T-helper 1 cell (primary cell): ENCODE data around the gene SLC6A20.

Experiments
- DNase-seq, 5 donors: peaks; one replicate each; pipeline ENCODE4 v3.0.0-alpha.2; 2012 to 2020

SLC6A20 gene

DNA sequence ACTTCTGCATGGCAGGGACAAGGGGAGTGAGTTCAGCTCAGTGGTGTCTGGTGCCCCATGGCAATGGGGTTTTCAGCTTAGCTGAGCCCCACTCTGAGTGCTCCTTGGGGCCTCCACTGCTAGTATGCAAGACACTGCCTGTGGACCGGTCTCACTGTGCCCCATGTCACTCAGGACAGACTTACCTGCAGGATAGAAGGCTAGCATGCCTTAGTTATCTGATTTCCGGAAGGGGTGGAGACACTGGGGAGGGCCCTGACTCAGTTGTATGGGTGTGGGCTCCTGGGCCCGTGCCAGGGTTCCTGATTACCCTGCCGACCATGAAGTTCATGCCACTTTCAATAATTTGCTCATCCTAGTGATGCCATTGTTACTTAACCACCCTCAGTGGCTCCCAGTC, 4.3 kb upstream of the SLC6A20 start:
- no peak for DNase-seq

- DNase-seq = no peak
Observed at GRCh38 chr3:45799586-45799985, 3.2 kb upstream of the SLC6A20 start.

DNA sequence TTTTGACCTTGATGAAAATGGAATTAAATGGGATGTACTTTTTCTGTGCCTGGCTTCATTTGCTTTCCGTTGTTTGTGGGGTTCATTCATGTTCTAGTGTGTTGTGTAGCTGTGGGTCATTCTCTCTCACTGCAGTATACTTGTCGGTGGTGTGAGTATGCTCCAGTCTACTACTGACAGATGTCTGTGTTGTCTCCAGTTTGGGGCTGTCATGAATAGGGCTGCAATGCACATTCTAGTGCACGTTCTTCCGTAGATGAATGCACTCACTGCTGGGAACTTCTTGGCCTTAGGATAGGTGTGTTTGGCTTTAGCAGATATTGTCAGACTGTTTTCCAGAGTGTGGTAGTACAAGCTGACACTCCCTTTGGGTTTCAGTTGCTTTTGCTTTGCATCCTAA, 1.7 kb upstream of the SLC6A20 start:
- no peak for DNase-seq

DNA sequence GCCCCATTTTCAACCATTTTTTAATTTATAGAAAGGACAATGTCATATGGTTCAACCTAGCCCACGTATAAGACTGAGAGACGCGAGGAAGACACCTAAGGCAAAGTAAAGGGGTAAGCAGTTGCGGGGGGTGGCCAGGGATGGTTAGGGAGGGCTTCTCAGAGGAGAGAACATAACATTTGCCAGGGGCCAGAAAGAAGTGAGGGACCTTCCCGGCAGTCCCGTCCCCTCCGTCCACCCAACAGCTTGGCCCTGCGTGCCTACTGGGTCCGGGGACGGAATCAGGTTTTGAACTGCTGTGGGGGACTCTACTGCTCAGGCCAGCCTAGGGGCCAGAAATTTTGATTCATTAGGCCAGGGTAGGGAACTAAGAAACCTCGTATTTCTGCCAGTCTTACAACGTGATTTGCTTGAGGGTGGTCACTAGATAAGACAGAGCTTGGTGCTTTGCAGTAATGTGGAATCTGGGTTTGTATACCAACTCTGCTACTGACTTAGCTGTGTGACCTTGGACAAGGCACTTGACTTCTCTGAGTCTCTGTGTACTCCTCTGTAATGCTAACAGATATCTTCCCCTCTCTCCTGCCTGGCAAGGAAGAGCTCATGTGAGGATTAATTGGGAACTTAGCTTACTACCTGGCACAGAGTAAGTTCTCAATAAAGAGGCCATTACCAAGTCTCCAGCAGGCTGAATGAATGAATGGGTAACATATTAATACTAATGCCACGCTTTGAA, 734 bp upstream of the SLC6A20 start:
- DNase-seq = no peak

DNA sequence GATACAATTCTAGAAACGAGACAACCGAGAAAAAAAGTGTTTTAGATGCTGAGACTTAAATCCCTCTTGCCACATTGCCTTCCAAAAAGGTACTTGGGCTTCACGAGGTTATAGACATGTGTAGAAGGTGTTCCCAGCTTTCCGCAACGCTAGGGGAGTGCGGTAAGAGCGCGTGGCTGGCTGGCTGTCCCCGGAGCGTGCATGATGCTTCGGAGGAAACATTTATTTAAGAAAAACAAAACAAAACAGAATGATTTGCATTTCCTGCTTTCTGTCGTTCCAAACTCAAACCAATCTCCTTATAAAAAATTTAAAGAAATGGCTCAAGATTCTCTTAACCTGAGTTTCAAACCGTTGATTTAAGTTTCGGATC, 841 bp downstream of the SLC6A20 start:
- DNase-seq = no peak

- DNase-seq = no peak
Observed at GRCh38 chr3:45794660-45795059, 1.7 kb downstream of the SLC6A20 start.

GRCh38 chr3:45794177-45794560, 2.2 kb downstream of the SLC6A20 start:
- DNase-seq = no peak

DNA sequence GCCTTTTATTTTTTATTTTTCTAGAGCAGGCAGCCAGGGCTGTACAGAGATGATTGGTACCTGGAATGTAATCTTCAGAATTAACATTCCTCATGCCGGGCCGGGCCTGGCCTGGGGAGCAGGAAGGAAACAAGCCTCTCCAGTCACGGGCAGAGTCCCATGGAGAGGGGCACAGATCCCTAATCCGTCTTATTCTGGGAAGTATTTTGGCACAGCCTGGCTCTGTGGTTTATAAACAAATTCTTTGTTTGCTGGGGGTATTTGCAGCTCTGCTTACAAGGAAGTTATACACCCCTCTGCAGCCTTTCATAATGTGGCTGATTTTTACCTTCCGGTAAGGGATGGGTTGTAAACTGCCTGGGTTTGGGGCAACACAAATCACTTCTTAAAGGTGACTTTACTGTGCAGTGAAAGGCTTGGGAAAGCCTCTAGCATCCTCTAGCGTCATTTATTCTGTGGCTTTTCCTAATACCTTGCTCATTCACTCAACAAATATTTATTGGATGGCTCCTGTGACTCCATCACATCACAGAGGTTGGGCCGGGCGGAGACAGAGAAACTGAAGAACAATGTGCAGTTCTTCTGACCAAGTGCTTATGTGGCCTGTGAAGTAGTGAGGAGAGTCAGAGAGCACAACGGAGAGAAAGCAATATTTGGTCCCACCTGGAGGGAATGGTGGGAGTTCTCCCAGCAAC, 2.7 kb downstream of the SLC6A20 start:
- DNase-seq = no peak

DNA sequence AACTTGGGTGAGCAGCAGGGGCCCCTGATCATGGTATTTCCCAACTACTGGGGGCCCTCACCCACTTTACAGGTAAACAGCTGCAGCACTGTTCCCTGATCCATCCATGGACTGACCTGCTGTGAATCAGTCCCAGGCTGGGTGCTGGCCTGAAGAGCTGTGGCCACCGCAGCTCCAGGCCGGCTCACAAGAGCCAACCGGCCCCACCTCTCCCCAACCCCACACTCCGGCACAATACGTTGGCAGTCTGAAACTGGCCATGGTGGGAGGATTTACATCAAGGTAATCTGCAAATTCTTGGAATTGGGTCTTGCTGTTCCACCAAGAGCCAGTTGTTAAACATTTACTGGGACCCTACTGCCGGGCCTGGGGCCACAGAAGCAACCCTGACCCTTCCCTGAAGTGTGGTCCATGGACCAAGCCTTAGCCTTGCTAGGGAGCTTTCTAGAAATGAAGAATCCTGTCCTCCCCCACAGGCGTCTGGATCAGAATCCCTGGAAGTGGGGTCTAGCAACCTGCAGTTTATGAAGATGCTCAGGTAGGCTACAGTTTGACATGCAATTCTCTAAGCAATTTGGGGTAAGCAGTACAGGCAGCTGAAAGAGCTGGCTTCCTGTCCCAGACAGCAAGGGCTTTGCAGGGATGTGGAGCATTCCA, 3.7 kb downstream of the SLC6A20 start:
- DNase-seq = no peak

DNA sequence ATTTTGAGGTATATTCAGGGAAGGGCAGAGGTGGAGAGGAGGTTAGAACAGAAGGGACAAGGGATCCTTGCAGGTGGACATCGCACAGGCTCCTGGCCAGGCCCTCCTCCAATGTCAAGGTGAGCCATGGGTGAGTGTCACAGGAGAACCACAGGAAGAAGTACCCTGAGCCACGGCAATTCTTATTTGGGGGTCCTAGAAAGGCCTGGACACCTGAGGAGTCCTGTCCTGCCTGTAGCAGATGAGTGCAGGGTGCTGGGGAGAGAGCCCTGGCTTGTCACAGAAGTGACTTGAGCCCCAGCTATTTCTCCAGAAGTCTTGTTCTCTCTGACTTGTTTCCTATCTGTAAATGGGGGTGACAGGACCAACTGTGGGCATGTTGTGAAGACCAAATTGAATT, 4.3 kb downstream of the SLC6A20 start:
- no peak for DNase-seq

- DNase-seq = no peak
Observed at GRCh38 chr3:45790596-45790995, 5.7 kb downstream of the SLC6A20 start.

DNA sequence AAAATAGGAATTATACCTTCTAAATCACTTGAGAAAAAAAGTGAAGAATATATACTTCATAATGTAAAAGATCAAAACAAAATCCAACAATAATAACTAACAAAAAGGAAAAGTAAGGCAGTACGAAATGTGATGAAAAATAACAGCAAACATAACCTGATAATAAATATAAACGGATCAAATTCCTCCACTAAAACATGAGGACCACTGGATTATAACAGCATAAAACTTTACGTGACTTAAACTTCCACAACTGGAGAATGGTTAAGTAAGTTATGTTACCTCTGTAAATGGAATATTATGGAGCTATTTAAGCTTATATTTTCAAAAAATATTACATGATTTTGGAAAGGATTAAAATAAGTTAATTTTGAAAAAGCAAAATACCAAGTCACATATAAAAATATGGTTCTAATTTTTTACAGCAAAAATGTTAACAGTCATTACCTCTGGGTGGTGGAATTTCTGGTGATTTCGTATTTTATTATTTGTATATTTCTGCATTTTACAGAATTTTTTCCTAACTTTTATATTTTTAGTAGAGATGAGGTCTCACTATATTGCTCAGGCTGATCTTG, 7.0 kb downstream of the SLC6A20 start:
- no peak for DNase-seq

DNA sequence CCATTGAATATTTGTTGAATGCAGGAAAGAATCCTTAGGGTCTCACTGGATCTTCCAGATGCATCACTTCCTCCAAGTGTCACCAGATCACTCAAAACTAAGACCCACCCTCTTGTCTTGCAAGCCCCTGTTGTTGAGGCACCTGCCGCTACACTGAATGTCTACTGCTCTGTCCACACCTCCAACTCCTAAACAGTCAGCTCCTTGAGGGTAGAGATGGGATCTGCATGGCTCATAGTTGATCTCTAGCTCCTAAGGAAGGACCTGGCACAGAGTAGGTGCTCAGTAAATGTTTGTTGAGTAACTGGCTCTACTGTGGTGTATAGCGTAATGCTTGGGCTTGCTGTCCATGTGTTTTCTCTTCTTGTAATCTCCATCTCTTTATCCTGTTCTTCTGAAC, 8.8 kb downstream of the SLC6A20 start:
- no peak for DNase-seq

DNA sequence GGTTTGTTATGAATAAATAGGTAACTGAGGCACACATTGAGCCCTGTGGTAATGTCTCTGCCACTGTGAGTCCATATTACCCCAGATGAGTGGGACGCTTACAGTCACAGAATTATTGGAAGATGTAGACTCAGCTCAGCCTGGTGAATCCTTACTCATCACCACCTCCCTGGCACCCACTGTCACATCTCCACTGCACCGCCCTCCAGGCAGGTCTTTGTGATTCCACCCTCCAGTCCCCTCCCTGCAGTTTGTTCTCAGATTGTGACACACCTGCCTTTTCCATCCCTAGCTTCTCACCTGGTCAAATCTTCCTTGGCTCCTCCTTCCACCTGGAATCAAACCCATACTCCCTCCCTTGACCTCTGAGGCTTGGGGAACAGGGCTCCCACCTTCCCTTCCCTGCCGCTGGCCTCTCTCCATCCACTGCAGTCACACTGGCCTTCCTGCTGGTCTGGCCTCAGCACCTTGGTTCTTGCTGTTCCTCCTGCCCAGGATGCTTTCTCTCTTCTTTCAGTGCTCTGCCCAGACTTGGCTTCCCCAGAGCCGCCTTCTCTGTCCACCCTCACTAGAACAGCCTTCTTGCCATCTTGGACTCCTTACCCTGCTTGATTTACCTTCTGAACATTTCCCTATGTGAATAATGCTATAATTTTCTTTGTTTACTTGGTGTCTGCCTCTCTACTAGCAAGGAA, 9.4 kb downstream of the SLC6A20 start:
- DNase-seq = no peak

DNA sequence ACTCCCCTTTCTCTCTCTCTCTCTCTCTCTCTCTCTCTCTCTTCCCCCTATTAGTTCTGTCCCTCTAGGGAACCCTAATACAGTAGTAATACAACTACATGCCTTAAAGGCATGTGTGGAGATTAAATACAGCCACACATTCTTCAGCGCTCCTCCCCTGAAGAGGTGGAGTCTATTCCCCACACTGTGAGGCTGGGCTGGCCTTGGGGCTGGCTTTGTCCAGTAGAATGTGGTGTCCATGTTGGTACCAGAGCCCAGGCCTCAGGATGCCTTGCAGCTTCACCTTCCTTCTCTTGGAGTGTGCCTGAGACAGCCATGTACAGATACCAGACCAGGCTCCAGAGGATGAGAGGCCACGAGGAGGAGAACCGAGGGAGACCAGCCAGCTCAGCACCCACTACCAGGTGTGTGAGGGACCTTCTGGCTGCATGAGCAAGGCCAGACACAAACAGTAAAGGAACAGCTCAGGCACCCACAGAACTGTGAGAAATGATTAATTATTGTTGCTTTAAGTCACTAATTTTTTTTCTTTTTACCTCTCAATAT, 10.7 kb downstream of the SLC6A20 start:
- no peak for DNase-seq

GRCh38 chr3:45783667-45784066, 12.7 kb downstream of the SLC6A20 start:
- DNase-seq = no peak

GRCh38 chr3:45782381-45782780, 14.0 kb downstream of the SLC6A20 start:
- no peak for DNase-seq

DNA sequence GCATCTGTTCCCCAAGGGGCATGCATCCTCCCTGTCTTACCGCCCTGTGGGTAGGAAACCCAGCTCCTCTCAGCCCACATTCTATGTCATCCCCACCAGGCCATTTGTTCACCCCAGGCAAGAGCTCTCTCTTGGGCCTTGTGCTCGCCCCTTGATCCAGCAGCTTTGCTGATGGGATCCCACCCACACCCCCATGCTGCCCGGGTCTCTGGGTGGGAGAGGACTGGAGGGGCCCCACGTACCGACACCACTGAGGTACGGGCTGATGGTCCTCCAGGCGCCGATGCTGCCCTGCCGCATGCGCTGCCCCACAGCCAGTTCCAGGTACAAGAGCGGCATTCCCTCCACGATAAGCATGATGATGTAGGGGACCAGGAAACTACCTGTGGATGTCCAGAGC, 14.5 kb downstream of the SLC6A20 start:
- no peak for DNase-seq

- DNase-seq = no peak
Observed at GRCh38 chr3:45781271-45781670, 15.1 kb downstream of the SLC6A20 start.

DNA sequence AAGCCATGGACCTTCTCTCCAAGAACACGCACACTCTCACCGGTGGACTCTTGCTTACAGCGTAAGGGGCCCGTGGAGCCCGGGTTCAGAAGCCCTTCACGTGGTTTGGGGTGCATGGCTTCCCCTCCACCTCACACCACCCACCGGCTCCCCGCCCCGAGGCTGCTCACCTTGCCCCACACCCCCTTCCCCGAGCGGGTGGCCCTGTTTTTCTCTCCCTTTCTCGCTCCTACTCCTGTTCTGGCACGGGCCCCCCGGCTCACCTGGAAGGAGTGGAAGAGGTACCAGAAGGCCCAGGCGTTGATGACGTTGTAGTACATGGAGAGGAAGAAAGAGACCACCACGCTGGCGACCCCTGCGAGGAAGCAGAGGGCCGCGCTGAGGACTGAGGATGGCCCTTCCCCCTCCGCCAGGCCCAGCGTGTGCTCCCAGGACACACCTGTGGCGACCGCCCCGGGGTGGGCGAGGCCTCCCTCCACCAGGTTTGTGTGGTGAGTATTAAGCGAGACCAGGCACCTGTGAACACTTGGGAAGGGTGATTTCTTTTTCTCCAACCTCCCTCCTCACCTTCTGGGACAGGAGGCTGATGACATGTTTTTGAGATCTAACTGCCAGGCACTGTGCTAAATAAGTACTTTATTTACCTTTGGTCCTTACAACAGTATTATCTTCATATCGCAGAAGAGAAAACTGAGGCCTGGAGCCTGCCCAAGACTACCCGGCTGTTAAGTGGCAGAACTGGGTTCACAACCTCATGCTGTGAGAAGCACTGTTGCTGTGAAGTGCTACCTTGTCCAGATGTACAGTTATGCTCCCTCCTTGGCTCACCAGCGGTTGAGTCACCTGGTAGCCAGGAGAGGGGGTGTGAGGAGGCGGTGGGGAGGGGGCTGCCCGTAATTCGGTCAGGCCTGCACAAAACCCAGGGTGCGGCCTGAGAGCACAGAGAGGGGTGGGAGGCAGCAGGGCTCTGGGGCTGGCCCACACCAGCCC, 16.3 kb downstream of the SLC6A20 start:
- DNase-seq = no peak

- no peak for DNase-seq
Observed at GRCh38 chr3:45778761-45779201, 17.6 kb downstream of the SLC6A20 start.
